ENCODE results near the gene HPS3. TPM values are rescaled to one million over a fixed set of nuclear protein-coding genes. Genes with fewer than 3 reads are reported as not detected.

The HPS3 gene
- total RNA-seq, 1 experiment from 2014 or later, result 68.0 TPM

DNA sequence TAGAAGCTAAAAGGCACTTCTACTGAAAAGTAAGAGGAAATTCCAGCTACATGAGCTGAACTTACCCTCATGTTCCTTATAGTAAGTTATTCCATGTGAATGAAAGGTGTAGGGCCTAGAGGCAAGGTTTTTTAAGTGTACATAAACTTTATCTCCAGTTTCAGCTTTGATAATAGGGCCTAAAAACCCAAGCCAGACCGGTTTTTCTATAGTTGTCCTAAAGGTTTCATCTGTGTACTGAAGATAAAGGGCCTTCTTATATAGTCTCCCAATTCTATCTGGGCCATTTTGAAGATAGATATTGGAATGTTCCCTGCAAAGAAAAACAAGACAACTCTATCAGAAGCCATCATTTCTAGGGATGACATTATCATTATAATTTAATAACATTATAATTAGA is 82.9 kb downstream of the HPS3 start:
- ChIA-PET CTCF (no interaction called here), POLR2A (interaction anchor here (0.5 kb wide), 1 partner anchor 37 kb away, joined by 3 read pairs; no protein-coding TSS in a partner anchor)
- Histone ChIP-seq H3K36me3 (ENCODE audit: control insufficient read depth, insufficient read depth, low read length) (no peaks in the 10 kb centered on the region), H3K9me3 (ENCODE audit: control insufficient read depth, insufficient read depth, low read depth, low read length) (no peaks in the 10 kb centered on the region), H3K27me3 (ENCODE audit: control insufficient read depth, insufficient read depth, low read length) (no peaks in the 10 kb centered on the region), H3K27ac (ENCODE audit: low read length) (peak overlapping the region; percentile 78), H3K4me3 (ENCODE audit: low read depth in 2 of 2, low read length in 2 of 2) (no peak overlapping the region), H3K4me1 (ENCODE audit: control insufficient read depth, insufficient read depth, low read length) (peaks cover 31% of the 10 kb centered on the region)
- BruUV-seq (replicated peaks), result no TSS peak
- TF ChIP-seq TCF7L2 (IDR thresholded peaks at IDR 0.05; ENCODE audit: low read depth, low read length) (no peak), SIN3A (IDR thresholded peaks at IDR 0.05; ENCODE audit: borderline replicate concordance, insufficient read depth, low read depth, low read length) (no peak), POLR2AphosphoS5 (IDR thresholded peaks at IDR 0.05; ENCODE audit: low read depth, low read length) (no peak)
- TF ChIP-seq, protein P1, sequence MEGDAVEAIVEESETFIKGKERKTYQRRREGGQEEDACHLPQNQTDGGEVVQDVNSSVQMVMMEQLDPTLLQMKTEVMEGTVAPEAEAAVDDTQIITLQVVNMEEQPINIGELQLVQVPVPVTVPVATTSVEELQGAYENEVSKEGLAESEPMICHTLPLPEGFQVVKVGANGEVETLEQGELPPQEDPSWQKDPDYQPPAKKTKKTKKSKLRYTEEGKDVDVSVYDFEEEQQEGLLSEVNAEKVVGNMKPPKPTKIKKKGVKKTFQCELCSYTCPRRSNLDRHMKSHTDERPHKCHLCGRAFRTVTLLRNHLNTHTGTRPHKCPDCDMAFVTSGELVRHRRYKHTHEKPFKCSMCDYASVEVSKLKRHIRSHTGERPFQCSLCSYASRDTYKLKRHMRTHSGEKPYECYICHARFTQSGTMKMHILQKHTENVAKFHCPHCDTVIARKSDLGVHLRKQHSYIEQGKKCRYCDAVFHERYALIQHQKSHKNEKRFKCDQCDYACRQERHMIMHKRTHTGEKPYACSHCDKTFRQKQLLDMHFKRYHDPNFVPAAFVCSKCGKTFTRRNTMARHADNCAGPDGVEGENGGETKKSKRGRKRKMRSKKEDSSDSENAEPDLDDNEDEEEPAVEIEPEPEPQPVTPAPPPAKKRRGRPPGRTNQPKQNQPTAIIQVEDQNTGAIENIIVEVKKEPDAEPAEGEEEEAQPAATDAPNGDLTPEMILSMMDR (IDR thresholded peaks at IDR 0.05), result no peak
- TF ChIP-seq, protein P2, sequence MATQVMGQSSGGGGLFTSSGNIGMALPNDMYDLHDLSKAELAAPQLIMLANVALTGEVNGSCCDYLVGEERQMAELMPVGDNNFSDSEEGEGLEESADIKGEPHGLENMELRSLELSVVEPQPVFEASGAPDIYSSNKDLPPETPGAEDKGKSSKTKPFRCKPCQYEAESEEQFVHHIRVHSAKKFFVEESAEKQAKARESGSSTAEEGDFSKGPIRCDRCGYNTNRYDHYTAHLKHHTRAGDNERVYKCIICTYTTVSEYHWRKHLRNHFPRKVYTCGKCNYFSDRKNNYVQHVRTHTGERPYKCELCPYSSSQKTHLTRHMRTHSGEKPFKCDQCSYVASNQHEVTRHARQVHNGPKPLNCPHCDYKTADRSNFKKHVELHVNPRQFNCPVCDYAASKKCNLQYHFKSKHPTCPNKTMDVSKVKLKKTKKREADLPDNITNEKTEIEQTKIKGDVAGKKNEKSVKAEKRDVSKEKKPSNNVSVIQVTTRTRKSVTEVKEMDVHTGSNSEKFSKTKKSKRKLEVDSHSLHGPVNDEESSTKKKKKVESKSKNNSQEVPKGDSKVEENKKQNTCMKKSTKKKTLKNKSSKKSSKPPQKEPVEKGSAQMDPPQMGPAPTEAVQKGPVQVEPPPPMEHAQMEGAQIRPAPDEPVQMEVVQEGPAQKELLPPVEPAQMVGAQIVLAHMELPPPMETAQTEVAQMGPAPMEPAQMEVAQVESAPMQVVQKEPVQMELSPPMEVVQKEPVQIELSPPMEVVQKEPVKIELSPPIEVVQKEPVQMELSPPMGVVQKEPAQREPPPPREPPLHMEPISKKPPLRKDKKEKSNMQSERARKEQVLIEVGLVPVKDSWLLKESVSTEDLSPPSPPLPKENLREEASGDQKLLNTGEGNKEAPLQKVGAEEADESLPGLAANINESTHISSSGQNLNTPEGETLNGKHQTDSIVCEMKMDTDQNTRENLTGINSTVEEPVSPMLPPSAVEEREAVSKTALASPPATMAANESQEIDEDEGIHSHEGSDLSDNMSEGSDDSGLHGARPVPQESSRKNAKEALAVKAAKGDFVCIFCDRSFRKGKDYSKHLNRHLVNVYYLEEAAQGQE (IDR thresholded peaks at IDR 0.05; ENCODE audit: insufficient read depth in 1 of 2, low read depth in 2 of 2, low read length in 1 of 2), result no peak
- DNase-seq (ENCODE audit: low read depth, low spot score) (no peak), ATAC-seq (no peak)
- intact Hi-C loops (cut with micrococcal nuclease; ENCODE audit: unreplicated experiment), result no loop called here
- in situ Hi-C loops (cut with HindIII; ENCODE audit: low pct_unique_long_range_greater_than_20kb, low sequenced_read_pairs), result no loop called here

GRCh38 chr3:149214702-149215101 is 85.3 kb downstream of the HPS3 start:
- Histone ChIP-seq H3K36me3 (ENCODE audit: control insufficient read depth, insufficient read depth, low read length) (no peaks in the 10 kb centered on the region), H3K4me3 (ENCODE audit: low read depth in 2 of 2, low read length in 2 of 2) (no peak overlapping the region), H3K9me3 (ENCODE audit: control insufficient read depth, insufficient read depth, low read depth, low read length) (no peaks in the 10 kb centered on the region), H3K27me3 (ENCODE audit: control insufficient read depth, insufficient read depth, low read length) (no peaks in the 10 kb centered on the region), H3K27ac (ENCODE audit: low read length) (peak overlapping the region; percentile 77), H3K4me1 (ENCODE audit: control insufficient read depth, insufficient read depth, low read length) (peaks cover 33% of the 10 kb centered on the region)
- POLR2A ChIA-PET, result no interaction called here
- TF ChIP-seq, protein P2 (IDR thresholded peaks at IDR 0.05; ENCODE audit: insufficient read depth in 1 of 2, low read depth in 2 of 2, low read length in 1 of 2), result no peak
- no peak for TF ChIP-seq SIN3A (IDR thresholded peaks at IDR 0.05; ENCODE audit: borderline replicate concordance, insufficient read depth, low read depth, low read length)
- TF ChIP-seq TCF7L2 (IDR thresholded peaks at IDR 0.05; ENCODE audit: low read depth, low read length), result no peak
- no peak for TF ChIP-seq POLR2AphosphoS5 (IDR thresholded peaks at IDR 0.05; ENCODE audit: low read depth, low read length)
- TF ChIP-seq, protein P1 (IDR thresholded peaks at IDR 0.05), result no peak
- DNase-seq (ENCODE audit: low read depth, low spot score), result no peak
- CTCF ChIA-PET, result no interaction called here
- intact Hi-C loops (cut with micrococcal nuclease; ENCODE audit: unreplicated experiment), result no loop called here
- in situ Hi-C loops (cut with HindIII; ENCODE audit: low pct_unique_long_range_greater_than_20kb, low sequenced_read_pairs), result no loop called here
- ATAC-seq, result no peak
- no TSS peak for BruUV-seq (replicated peaks)

All from Panc1 (cell line).